GM21515 (cell line): Measurements from ENCODE around the gene PLEKHO2.

ENCODE experiments used
- ATAC-seq: cut with Tn5 transposase; IDR thresholded peaks from one replicate; pipeline ENCODE4 v1.9.1; 2021; ENCODE audit not compliant: unreplicated experiment

The PLEKHO2 gene

DNA sequence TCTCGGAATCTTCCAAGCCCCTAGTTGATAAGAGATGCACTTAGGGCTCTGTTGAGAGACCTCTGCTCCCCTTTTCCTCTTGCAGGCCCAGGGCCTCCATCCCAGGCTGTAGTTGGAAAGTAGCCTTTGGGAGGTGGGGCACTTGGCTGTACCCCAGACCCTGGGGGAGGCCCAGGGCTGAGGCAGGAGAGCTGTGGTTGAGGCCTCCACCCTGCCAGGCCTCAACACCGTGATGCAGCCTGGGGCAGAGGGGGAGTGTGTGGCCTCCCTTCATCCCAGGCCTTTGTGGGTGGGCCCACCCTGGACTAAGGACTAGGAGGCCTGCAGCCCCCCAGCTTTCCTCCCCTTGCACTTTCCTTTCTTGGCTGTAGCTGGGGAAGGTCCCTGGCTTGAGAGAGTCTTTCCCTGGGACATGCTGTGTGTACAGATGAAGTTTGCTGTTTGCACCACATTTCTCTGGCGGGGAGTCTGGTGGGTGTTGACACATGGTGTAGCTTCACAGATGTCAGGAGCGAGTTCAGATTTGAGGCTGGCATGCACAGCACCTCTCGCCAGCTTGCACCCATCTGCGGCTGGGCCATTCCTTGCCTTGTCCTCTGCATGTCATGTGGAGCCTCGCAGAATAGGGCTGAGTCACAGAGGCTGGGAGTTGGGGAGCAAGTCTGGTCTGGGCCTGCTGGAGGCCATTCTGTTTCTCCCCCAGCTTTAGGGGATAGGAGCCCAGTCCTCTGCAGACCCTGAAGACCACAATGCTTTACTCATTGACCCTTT, 13.7 kb downstream of the PLEKHO2 start:
- no peak for ATAC-seq

DNA sequence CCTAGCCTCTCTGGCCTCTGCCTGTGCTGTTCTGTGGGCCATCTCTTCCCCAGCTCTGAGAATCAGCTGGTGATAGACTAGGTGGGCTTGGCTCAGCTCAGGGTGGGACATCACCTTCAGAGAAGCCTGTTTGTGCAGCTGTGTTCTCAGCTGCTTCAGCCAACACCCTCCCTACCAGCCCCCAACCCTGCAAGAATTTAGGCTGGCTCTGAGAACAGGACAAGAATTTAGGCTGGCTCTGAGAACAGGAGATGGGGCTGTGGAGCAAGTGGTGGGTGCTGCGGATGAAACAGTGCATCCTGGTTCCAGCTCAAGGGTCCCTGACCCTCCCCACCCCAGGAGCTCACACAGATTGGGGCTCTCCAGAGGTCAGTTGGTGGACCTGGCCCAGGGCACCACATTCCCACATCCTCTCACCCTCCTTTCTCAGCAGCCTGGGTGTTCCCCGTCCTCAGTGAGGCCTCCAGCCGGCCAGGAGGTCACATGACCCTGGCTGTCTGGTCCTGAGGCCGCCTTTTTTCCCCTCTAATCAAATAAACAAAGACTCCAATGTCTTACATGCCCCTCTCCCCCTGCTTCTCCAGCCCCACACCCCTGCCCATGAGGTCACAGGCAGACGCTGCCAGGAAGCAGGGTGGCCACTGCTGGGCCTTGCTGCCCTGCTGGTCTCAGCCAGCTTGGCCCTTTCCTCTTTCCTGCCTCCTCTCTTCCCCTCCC, 14.9 kb downstream of the PLEKHO2 start:
- no peak for ATAC-seq

DNA sequence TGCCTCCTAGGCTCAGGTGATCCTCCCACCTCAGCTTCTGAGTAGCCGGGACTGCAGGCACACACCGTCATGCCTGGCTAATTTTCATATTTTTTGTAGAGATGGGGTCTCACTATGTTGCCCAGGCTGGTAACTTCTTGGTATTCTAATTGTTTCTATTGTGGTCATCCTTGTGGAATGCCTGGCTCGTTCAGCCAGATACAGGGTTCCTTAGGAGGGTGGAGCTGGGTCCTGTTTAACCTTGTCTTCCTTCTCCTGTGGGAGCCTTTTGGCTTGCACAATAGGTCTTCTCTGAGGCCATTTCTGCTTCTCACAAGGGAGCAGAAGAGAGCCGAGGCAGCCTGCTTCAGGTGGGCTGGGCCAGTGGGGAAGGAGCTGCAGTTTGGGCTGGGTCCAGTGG, 15.7 kb downstream of the PLEKHO2 start:
- no peak for ATAC-seq

DNA sequence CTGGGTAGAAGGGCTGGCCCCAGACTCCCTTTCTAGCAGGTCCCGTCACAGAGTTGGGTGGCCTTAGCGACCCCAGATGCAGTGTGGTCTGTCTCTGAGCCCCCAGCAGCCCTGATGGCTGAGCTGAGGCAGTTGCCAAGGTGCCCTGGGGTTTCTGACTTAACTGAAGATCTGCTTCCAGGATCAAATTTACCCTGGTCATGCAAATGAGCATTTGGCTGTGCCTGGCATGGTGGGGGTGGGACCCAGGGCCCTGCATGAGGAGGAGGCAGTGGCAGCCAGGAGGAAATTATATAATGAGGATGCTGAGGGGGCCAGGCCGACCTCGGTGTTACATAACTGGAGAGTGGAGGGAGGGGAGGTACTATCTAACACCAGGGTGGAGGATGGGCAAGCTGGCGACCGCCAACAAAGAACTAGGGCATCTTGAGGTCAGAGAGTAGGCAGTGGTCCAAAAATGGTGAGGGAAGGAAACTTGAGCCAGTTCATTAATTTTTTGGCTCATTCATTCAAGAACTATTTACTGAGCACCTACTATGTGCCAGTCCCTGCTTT, 16.4 kb downstream of the PLEKHO2 start:
- no peak for ATAC-seq

DNA sequence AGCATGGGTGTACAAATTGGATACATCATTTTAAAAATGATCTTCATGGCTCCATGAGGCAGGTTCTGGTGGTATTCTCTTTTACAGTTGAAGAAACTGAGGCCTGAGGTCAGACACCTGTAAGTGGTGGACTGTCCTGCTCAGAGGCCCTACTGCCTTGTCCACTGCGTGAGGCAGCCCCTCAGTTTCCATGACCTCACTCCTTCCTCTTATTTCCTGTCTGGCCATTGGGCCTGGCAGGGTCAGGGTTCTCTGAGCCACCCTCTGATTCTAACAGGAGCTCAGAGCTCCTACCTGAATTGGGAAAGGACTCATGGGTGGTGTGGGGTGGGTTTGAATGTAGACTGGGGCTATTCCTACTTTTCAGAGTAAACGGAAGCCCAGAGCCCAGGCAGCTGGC, 17.5 kb downstream of the PLEKHO2 start:
- ATAC-seq, result no peak

DNA sequence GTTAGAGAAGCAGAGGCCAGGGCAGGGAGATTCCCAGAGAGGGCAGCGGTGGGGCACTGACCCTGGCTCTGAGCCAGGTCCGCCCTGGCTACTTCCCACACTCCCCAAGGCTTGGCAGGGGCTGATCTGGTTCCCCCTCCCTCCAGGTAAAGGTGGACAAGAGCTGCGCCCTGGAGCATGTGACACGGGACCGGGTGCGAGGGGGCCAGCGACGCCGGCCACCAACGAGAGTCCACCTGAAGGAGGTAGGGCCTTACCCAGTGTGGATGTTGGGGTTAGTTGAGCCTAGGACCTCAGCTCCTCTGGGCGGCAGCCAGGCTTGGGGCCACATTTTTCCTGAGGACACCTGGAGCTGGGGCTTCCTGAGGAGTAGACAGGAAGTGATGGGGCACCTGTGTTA, 19.6 kb downstream of the PLEKHO2 start:
- ATAC-seq, result no peak

DNA sequence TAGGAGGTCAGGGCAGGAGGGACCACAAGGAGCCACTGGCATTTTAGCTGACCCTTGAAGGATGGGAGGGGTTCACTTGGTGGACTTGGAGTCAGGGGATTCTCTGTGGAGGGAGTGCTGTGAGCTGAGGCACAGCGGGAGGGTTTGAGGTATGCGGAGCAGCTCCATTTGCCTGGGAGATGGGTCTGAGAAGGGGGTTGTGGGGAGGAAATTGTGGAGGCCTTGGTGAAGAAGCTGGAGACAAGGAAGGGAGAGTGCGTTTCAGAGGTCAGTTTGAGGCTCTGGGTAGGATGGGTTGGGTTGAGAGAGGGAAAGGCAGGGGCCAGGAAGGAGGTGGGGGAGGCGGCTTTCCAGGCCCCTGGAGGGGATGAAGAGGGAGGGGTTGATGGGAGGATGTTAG, 20.2 kb downstream of the PLEKHO2 start:
- no peak for ATAC-seq

DNA sequence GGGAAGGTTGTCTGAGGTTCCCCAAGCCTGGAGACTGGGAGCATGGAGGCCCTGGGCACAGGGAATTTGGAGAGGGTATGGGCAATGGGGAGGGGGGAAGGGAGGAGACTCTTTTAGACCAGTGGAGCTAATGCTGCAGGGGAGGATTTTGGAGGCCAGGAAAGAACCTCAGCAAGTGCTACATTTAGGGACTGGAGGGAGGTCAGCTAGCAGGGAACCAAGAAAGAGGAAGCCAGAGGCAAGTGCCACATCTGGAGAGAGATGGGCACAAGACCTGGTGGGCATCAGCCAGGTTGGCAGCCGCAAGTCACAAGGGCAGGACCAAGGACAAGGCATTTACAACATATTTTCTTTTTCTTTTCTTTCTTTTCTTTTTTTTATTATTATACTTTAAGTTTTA, 20.7 kb downstream of the PLEKHO2 start:
- no peak for ATAC-seq

DNA sequence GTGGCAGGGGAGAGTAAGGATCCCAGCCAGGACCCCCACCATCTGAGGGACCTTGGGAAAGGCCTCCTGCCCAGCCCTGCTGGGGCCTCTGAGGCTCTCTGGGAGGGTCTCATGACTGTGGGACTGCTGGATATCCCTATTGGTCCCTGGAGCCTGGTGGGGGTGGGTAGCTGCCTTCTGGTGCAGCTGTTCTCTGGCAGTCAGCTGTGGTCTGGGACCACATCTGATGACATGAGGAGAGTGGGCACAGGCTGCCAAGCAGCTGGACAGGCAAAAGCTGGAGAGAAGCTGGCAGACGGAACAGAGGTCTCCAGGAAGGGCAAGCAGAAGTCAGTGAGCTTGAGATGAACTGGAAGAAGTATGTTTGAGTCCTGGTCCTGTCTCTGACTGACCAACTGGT, 22.4 kb downstream of the PLEKHO2 start:
- no peak for ATAC-seq

DNA sequence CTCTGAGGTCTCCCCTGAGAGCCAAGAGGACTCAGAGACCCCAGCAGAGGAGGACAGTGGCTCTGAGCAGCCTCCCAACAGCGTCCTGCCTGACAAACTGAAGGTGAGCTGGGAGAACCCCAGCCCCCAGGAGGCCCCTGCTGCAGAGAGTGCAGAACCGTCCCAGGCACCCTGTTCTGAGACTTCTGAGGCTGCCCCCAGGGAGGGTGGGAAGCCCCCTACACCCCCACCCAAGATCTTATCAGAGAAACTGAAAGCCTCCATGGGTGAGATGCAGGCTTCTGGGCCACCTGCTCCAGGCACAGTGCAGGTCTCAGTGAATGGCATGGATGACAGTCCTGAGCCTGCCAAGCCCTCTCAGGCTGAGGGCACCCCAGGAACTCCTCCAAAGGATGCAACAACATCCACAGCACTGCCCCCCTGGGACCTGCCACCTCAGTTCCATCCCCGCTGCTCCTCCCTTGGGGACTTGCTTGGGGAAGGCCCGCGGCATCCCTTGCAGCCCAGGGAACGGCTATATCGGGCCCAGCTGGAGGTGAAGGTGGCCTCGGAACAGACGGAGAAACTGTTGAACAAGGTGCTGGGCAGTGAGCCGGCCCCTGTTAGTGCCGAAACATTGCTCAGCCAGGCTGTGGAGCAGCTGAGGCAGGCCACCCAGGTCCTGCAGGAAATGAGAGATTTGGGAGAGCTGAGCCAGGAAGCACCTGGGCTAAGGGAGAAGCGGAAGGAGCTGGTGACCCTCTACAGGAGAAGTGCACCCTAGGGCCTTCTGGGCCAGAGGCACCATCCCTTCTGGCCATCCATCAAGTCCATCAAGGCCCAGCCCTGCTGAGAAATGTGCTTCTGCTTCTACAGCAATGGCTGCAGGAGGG, 23.6 kb downstream of the PLEKHO2 start:
- no peak for ATAC-seq

DNA sequence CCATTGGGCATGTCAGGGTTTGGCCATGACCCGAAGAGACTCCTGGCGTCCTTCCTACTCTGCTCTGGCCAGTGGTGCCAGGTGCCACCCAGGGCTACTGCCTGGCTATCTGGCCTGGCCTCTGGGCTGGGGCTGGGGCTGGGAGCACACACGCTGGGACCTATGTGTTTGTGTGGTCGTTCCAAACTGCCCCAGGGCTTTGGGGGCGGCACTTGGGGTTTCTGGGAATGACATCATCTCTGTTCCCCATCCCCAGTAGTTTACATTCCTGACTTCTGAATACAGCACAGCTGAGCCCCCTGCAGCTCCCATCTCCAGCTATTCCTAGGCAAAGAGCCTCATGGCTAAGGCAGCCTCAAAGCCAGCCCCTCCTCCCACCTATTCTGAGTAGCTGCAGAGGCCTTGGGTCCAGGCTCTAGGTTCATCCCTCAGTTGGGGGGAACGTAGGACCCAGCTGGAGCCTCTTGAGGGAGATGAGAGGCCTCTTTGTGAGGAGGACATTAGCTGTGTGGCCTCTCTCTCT, 24.3 kb downstream of the PLEKHO2 start:
- no peak for ATAC-seq

DNA sequence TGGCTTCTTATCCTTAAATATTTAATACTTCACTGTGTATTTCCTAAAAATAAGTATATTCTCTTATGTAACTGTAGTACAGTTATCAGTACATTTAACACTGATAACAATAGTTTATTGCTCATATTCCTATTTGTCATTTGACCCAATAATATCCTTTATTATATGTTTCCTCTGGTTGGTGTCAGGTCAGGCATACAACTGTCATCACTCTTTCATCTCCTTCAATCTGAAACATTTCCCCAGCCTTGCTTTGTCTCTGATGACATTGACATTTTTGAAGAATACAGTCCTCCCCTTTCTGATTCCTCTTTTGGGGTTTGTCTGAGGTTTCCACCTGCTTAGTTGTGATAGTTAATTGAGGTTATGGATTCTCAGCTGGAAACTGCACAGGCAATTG, 27.8 kb downstream of the PLEKHO2 start:
- ATAC-seq, result no peak

DNA sequence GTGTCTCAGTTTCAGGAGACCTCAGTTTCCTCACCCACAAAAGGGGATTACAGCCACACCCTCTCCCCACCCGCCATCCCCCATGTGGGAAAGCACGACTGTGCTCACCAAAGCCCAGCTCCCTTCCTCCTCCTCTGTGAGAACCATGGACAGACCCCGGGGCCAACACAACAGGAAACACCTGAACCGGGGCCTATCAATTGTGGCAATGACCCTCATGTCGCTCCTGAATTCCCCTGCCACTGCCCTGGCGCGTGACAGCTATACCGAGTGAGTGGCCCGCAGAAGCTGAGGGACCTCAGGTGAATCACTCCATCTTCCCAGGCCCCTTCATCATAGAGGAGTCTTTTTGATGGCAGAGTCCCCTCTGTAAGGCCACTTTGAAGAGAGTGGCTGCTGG, 28.6 kb downstream of the PLEKHO2 start:
- no peak for ATAC-seq

DNA sequence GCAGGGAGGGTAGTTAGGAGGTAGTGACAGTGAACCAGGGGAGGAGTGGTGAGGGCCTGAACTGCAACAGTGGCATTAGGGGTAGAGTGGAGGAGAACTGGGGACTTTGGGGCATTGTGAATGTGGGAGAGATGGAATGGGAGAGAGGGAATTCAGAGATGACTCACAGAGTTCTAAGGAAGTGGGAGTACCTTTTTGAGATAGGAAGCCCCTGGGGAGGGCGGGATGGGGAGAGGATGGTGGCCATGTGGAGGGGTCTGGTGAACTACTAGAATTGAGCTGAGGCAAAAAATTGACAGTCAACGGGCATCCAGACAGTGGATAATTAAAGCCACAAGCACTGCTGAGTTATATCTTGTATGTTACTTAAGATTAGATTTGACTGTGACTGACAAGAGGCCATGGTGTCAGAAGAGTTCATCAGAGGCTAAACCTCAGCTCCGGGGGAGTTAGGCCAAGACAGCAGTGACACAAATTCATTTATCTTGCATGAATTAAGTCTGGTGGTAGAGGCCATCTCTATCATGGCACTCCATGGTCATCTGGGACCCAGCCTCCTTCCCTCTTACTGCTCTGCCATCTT, 34.0 kb downstream of the PLEKHO2 start:
- no peak for ATAC-seq

DNA sequence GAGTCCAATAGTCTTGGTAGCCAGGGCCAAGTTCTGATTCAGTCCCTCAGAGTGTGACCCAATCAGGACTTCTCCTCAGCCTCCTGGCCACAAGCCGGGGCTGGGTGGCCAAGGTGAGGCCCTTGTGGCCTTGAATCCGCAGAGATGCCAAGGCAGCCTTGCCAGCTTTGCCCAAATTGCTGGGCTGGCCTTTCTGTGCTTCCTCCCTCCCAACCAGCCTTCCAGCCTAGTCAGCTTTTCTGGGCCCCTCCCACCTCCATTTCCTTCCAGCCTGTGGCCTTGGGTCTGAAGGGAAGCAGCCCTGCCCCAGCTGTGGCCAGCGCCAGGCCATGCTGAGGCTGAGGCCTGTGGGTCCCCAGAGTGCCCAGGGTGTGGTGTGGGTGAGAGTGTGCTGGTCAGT, 35.7 kb downstream of the PLEKHO2 start:
- ATAC-seq, result no peak

DNA sequence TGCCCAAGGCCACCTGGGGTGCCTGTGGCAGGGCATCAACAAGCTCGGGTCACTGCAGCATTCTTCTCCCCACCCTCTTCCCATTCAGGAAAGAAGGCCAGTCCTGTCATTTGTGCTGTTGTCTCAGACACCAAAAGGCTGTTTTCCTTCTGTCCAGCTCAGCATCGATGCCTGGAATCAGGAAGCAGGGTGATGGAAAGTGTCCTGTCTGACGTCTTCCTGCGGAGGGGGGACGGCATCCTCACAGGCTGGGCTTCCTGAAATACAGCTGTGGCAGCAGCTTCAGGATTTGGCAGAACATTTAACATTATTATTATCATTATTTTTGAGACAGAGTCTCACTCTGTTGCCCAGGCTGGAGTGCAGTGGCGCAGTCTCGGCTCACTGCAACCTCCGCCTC, 37.0 kb downstream of the PLEKHO2 start:
- no peak for ATAC-seq

DNA sequence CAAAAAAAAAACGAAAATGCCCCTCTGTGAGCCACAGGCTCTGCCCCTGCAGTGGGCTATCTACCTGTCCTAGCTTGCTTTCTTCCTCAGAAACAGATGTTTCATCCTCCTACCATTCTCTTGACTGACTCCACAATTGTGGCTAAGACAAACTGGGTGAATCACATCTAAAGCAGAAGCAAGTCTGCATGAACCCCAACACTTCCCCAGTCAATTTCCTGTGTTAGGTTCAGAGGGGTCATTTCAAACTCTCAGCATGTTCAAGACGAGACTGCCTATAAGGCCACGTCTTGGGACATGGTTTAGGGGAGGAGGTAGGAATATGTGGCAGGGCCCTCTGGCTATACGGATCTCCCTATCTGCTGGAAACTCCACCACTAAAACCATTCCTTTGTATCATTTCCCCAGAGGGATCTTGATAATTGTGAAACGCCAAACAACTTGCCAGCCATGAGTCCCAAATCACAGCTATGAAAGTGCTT, 41.4 kb downstream of the PLEKHO2 start:
- ATAC-seq, result no peak

DNA sequence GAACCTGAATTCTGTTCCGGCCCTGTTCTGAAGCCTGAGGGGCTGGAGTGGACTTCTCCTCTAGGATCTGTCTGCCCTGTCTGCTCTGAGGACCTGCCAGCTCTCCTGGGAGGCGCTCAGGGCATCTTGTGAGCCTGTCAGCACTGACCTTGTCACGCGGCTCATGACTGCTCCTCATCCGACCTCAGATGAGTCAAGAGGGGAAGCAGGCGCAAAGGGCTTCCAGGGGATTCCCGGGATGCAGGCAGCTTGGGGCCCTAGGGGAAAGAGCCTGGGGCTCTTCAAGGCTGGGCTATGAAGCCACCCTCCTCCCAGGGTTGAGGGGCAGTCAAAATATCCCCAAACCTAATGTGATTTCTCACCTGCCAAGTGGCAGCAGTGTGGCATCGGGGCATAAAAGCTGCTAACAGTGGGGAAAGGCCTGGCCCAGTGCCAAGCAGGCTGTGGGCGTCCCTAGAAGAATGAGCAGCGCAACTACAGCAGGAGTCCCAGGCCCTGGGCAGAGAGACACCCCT, 42.3 kb downstream of the PLEKHO2 start:
- ATAC-seq, result peak; percentile 43

DNA sequence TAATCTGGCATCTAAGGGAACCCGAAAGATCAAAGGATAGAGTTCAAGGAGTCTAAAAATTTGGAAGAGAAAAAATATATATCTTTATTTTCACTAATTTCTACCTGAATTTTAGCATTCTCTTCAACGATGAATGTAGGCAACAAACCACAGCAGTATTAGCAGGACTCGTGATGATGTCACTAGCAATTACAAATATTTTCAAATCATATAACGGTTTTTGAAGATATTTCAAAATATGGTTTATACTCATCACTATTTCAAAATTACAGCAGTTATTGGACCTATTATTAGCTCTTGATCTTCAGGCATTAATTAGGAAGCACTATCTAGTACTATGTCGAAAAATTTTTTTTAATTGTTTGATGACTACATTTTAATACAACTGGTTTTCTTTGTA, 43.0 kb downstream of the PLEKHO2 start:
- ATAC-seq, result no peak

DNA sequence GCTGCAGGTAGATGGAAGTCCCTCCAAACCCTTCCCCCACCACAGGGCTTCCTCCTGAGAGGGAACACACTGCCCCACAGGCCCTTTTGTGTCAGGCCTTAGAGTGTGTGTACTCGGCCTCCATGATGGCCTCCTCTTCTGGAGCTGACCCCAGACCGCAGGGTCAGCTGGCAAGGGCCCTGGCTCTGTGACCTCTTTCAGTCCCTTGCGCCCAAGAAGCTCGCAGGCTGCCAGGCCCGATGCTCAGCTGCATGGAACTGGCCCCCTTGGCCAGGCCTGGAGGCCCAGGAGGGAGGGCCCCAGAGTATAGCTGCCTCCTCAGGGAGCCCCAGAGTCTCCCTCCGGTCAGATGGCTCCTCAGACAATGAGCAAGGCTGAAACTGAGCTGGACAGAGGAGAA, 46.6 kb downstream of the PLEKHO2 start:
- ATAC-seq, result no peak
